ENCODE results near the gene NTRK3.

DNA sequence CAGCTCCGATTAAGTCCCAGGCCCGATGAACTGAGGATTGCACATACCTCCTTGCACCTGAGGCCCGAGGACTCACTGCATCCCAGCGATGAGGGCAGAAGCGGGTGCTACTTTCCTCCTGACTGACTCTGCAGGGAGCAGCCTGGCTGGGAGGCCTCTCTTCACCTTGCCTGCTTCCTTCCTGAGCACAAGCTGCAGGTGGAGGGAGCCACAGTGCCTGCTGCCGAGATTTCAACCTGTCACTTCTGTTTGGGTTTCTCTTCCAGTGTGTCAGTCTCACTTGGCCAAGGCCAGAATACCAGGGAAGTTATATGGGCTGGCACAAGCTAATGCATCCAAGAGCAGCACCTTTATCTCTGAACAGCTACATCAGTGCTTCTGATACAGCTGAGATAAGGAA is 185.4 kb downstream of the NTRK3 start:
- TF ChIP-seq, protein P1, sequence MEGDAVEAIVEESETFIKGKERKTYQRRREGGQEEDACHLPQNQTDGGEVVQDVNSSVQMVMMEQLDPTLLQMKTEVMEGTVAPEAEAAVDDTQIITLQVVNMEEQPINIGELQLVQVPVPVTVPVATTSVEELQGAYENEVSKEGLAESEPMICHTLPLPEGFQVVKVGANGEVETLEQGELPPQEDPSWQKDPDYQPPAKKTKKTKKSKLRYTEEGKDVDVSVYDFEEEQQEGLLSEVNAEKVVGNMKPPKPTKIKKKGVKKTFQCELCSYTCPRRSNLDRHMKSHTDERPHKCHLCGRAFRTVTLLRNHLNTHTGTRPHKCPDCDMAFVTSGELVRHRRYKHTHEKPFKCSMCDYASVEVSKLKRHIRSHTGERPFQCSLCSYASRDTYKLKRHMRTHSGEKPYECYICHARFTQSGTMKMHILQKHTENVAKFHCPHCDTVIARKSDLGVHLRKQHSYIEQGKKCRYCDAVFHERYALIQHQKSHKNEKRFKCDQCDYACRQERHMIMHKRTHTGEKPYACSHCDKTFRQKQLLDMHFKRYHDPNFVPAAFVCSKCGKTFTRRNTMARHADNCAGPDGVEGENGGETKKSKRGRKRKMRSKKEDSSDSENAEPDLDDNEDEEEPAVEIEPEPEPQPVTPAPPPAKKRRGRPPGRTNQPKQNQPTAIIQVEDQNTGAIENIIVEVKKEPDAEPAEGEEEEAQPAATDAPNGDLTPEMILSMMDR (IDR thresholded peaks at IDR 0.05) = no peak
- TF ChIP-seq POLR2A (IDR thresholded peaks at IDR 0.05) = no peak
